Keratinocyte (primary cell): ENCODE results near the gene RSRC2. TPM values are rescaled to one million over a fixed set of nuclear protein-coding genes. Genes with fewer than 3 reads are reported as not detected.
"Not testable (repeated sequence)": the region's sequence is repeated elsewhere in the genome, so short reads cannot be mapped to it uniquely, and the experiment has no call there.

ENCODE experiments used
- DNase-seq: peaks from one replicate; pipeline ENCODE4 v3.0.0-alpha.2; 2011; ENCODE audit warnings: low read depth, missing footprints, low spot score
- FAIRE-seq: peaks from 2 replicates; lab custom pipeline; 2011; peaks lifted over from hg19 to GRCh38; lab: Jason Lieb, UNC
- H2AFZ ChIP-seq: 2 replicates; pipeline ENCODE4 v1.6.0; 2012; ENCODE audit warnings: low read length, control low read depth, inconsistent platforms; ENCODE audit not compliant: control insufficient read depth
- H3K27ac ChIP-seq: 2 replicates; pipeline ENCODE4 v1.5.1; 2011; ENCODE audit warnings: low read length; ENCODE audit not compliant: control insufficient read depth, insufficient read depth
- H3K27me3 ChIP-seq: 3 replicates; pipeline ENCODE4 v1.6.0; 2011; ENCODE audit warnings: low read length; ENCODE audit not compliant: control insufficient read depth, insufficient read depth; ENCODE audit errors: extremely low read depth
- H3K36me3 ChIP-seq, 2 experiments: 2 replicates in 1 of 2; 3 replicates in 1 of 2; pipeline ENCODE4 v1.5.1; 2011; ENCODE audit warnings: low read length in 2 of 2, mild to moderate bottlenecking in 1 of 2; ENCODE audit not compliant: control insufficient read depth in 2 of 2, insufficient read depth in 2 of 2; ENCODE audit errors: extremely low read depth in 1 of 2
- H3K4me1 ChIP-seq: 3 replicates; pipeline ENCODE4 v1.5.1; 2011; ENCODE audit warnings: low read length; ENCODE audit not compliant: control insufficient read depth, insufficient read depth; ENCODE audit errors: extremely low read depth
- H3K4me2 ChIP-seq: 3 replicates; pipeline ENCODE4 v1.6.0; 2011; ENCODE audit warnings: low read depth, low read length; ENCODE audit not compliant: control insufficient read depth, insufficient read depth; ENCODE audit errors: extremely low read depth
- H3K4me3 ChIP-seq, 3 experiments: fragments of 200-600 bp in 1 of 3; sonication (generic) in 1 of 3; 2 replicates in 2 of 3; 3 replicates in 1 of 3; pipeline ENCODE4 v1.5.1; 2011 to 2016; ENCODE audit warnings: low read length in 3 of 3, mild to moderate bottlenecking in 3 of 3, control low read depth in 2 of 3, inconsistent platforms in 1 of 3, low read depth in 1 of 3, mixed read lengths in 1 of 3, mixed run types in 1 of 3, moderate library complexity in 1 of 3; ENCODE audit not compliant: control insufficient read depth in 2 of 3, insufficient read depth in 2 of 3; ENCODE audit errors: extremely low read depth in 1 of 3
- H3K79me2 ChIP-seq: 2 replicates; pipeline ENCODE4 v1.6.0; 2012; ENCODE audit warnings: low read length; ENCODE audit not compliant: control insufficient read depth, insufficient read depth
- H3K9ac ChIP-seq: 3 replicates; pipeline ENCODE4 v1.6.0; 2011; ENCODE audit warnings: low read length; ENCODE audit not compliant: control insufficient read depth, insufficient read depth; ENCODE audit errors: extremely low read depth
- H3K9me1 ChIP-seq: 3 replicates; pipeline ENCODE4 v1.6.0; 2011; ENCODE audit warnings: low read length; ENCODE audit not compliant: control insufficient read depth, insufficient read depth; ENCODE audit errors: extremely low read depth
- H3K9me3 ChIP-seq: 2 replicates; pipeline ENCODE4 v1.5.1; 2012; ENCODE audit warnings: low read depth, low read length; ENCODE audit not compliant: control insufficient read depth
- H4K20me1 ChIP-seq: 3 replicates; pipeline ENCODE4 v1.6.0; 2011; ENCODE audit warnings: low read length; ENCODE audit not compliant: control insufficient read depth, insufficient read depth; ENCODE audit errors: extremely low read depth
- EZH2 ChIP-seq: IDR thresholded peaks from one replicate; pipeline ENCODE4 v1.6.1; 2012; ENCODE audit warnings: inconsistent platforms, mild to moderate bottlenecking, low read length, moderate library complexity
- dilution Hi-C: fragments of 300-500 bp; cut with MboI; formaldehyde crosslinking; loops from one replicate; pipeline ENCODE4 v1.7.0; 2020; ENCODE audit warnings: low sequenced_read_pairs; ENCODE audit not compliant: extremely low pct_ligation_motif_present
- polyA plus RNA-seq, 5 experiments: library from polyadenylated mRNA; depleted of rRNA in 3 of 5; stranded (reverse) in 3 of 5; stranded (forward) in 1 of 5; unstranded in 1 of 5; fragments of >200 nt; gene quantifications; 1 replicate in 1 of 5; 2 replicates in 3 of 5; 3 replicates in 1 of 5; pipeline versions ENCODE4 v1.2.1 to v1.2.3, GENCODE V29; 2011 to 2012; ENCODE audit warnings: missing spikeins in 2 of 5, low read depth in 1 of 5, low replicate concordance in 1 of 5
- TF ChIP-seq, protein P1 (sequence below), 3 experiments: IDR thresholded peaks in 1 of 3; conservative IDR thresholded peaks in 1 of 3; optimal IDR thresholded peaks in 1 of 3; 2 replicates in 2 of 3; 3 replicates in 1 of 3; pipeline versions ENCODE3 to v1.5.1; 2011; ENCODE audit warnings: low read length in 3 of 3, mild to moderate bottlenecking in 3 of 3, moderate library complexity in 2 of 3, control low read depth in 1 of 3, inconsistent platforms in 1 of 3; ENCODE audit not compliant: insufficient read depth in 2 of 3; ENCODE audit errors: extremely low read depth in 1 of 3

RSRC2 gene
- polyA plus RNA-seq, 1 donor (not counting 4 experiments of a cell fraction or from before 2014, with no cell fraction given): 45.6 TPM

DNA sequence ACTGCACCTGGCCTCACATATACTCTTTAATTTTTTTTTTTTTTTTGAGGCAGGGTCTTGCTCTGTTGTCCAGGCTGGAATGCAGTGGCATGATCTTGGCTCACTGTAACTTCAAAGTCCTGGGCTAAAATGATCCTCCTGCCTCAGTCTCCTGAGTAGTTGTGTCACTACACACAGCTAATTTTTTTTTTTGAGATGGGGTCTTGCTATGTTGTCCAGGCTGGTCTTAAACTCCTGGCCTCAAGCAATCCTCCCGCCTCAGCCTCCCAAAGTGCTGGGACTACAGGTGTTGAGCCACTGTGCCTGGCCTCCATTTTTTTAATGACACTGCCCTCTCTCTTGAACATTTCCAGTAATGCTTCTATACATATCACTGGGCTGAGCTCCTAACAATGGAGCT, 42.4 kb downstream of the RSRC2 start:
- peaks cover 12 to 28% of the 10 kb centered on the region in 2 experiments for H3K36me3 ChIP-seq
- H3K9me1 ChIP-seq, H3K27ac ChIP-seq, DNase-seq, H3K4me3 ChIP-seq, dilution Hi-C loops, H3K79me2 ChIP-seq, H2AFZ ChIP-seq, FAIRE-seq, H3K4me1 ChIP-seq, H4K20me1 ChIP-seq, H3K4me2 ChIP-seq, H3K27me3 ChIP-seq, H3K9me3 ChIP-seq, H3K9ac ChIP-seq: not testable (repeated sequence)

DNA sequence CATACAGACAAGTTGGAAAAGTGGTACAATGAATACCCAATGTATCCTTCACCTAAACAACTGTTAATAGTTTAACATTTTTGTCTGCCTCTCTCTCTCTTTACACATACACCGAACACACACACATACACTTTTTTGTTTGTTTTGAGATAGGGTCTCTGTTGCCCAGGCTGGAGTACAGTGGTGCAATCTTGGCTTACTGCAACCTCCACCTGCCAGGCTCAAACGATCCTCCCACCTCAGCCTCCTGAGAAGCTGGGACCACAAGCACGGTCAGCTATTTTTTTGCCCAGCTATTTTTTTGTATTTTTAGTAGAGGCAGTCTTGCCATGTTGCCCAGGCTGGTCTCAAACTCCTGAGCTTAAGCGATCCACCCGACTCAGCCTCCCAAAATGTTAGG, 42.8 kb downstream of the RSRC2 start:
- dilution Hi-C loops: no loop called here
- H2AFZ ChIP-seq: no peak overlapping the region

DNA sequence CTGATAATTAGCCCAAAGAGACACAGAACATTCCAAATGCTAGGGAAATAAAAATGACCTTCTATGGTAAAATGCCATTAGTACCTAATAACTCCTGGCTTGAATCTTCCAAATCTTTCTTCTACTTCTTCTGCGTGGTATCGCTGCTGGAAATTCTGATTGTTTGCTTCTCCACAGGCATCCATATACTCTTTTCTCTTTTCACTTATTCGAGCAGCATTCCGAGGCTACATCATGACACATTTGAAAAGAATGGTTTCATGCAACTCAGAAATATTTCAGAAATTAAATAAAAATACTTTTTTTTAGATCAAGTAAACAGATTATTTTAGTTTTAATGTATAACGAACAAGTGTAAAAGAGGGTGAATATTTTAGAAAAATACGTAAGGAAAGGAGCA, 44.9 kb downstream of the RSRC2 start:
- no peak overlapping the region for H3K27ac ChIP-seq
- H3K36me3 ChIP-seq: peaks cover 16 to 21% of the 10 kb centered on the region in 2 experiments
- DNase-seq (no peak), FAIRE-seq (no peak)
- no peaks in the 10 kb centered on the region for H3K9me3 ChIP-seq
- no peaks in the 10 kb centered on the region for H3K4me1 ChIP-seq
- TF ChIP-seq, protein P1, sequence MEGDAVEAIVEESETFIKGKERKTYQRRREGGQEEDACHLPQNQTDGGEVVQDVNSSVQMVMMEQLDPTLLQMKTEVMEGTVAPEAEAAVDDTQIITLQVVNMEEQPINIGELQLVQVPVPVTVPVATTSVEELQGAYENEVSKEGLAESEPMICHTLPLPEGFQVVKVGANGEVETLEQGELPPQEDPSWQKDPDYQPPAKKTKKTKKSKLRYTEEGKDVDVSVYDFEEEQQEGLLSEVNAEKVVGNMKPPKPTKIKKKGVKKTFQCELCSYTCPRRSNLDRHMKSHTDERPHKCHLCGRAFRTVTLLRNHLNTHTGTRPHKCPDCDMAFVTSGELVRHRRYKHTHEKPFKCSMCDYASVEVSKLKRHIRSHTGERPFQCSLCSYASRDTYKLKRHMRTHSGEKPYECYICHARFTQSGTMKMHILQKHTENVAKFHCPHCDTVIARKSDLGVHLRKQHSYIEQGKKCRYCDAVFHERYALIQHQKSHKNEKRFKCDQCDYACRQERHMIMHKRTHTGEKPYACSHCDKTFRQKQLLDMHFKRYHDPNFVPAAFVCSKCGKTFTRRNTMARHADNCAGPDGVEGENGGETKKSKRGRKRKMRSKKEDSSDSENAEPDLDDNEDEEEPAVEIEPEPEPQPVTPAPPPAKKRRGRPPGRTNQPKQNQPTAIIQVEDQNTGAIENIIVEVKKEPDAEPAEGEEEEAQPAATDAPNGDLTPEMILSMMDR (optimal IDR thresholded peaks at IDR 0.05 in 1 of 3, IDR thresholded peaks at IDR 0.05 in 1 of 3, conservative IDR thresholded peaks at IDR 0.05 in 1 of 3; ENCODE audit: extremely low read depth in 1 of 3, insufficient read depth in 2 of 3, low read length in 3 of 3): no peak
- no peak for TF ChIP-seq EZH2
- no peak overlapping the region for H3K9ac ChIP-seq
- no peaks in the 10 kb centered on the region for H3K9me1 ChIP-seq
- H3K27me3 ChIP-seq: no peaks in the 10 kb centered on the region
- no peaks in the 10 kb centered on the region for H4K20me1 ChIP-seq
- dilution Hi-C loops: no loop called here
- H2AFZ ChIP-seq: no peak overlapping the region
- H3K79me2 ChIP-seq: no peaks in the 10 kb centered on the region
- no peak overlapping the region for H3K4me3 ChIP-seq
- H3K4me2 ChIP-seq: no peak overlapping the region

More for the DNA sequence above, 42.8 kb downstream of the RSRC2 start:
- Histone ChIP-seq H3K27ac (no peak overlapping the region), H3K9ac (no peak overlapping the region), H3K9me3 (no peaks in the 10 kb centered on the region), H3K9me1 (no peaks in the 10 kb centered on the region), H4K20me1 (no peaks in the 10 kb centered on the region), H3K27me3 (no peaks in the 10 kb centered on the region), H3K36me3 (peaks cover 12 to 26% of the 10 kb centered on the region in 2 experiments), H3K4me1 (no peaks in the 10 kb centered on the region), H3K4me3 (no peak overlapping the region), H3K4me2 (no peak overlapping the region), H3K79me2 (no peaks in the 10 kb centered on the region)
- no peak for FAIRE-seq
- TF ChIP-seq, protein P1 (optimal IDR thresholded peaks at IDR 0.05 in 1 of 3, IDR thresholded peaks at IDR 0.05 in 1 of 3, conservative IDR thresholded peaks at IDR 0.05 in 1 of 3; ENCODE audit: extremely low read depth in 1 of 3, insufficient read depth in 2 of 3, low read length in 3 of 3): no peak
- no peak for TF ChIP-seq EZH2
- no peak for DNase-seq
